HG03457 (cell line): Measurements from ENCODE around the gene CLBA1.
"Not testable (repeated sequence)": the region's sequence is repeated elsewhere in the genome, so short reads cannot be mapped to it uniquely, and the experiment has no call there.

Experiments used
- ATAC-seq: cut with Tn5 transposase; IDR thresholded peaks from one replicate; pipeline ENCODE4 v1.9.1; 2021; ENCODE audit warnings: moderate number of reproducible peaks; ENCODE audit not compliant: unreplicated experiment

Gene CLBA1

DNA sequence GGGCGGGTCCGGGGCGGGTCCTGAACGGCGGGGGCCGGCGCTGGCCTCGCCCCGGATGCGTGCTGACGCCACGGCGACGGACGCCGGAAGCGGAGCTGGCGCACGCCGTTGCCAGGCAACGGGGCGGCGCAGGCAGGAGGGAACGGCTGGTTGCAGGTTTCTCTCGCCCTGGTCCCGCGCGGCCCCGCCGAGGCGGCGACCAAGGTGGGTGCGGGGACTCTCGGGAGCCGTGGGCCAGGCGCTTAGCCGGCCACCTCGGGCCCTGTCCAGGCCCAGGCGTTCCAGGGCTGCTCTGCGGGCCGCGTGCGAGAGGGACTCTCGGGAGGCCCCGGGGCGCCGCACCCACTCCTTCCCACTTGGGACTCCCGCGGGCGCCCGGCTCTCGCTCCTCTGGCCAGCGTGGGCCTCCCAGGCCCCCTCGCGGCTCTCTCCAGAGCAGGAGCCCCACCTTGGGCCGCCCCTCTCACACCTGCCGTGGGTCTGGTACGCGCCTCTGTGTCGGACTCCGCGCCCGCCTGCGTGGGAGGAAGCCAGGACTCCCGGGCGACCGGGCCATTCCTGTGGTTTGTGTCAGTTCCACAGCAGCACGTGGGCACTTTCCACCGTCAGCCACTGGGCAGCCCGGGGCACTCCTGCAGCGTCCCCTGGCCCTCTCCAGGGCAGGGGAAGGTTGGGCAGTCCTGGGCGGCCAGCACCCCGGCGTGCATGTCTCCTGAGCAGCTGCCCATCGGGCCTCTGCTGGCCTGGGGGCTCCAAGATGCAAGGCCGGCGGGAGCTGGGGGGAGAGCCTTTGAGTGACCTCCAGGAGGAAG, at the start of gene CLBA1:
TSS of gene CLBA1 (plus strand) at position 114 of the 812 bp plus-strand sequence. CDS start at position 758, 644 bp downstream.
- peak; percentile 66 for ATAC-seq

DNA sequence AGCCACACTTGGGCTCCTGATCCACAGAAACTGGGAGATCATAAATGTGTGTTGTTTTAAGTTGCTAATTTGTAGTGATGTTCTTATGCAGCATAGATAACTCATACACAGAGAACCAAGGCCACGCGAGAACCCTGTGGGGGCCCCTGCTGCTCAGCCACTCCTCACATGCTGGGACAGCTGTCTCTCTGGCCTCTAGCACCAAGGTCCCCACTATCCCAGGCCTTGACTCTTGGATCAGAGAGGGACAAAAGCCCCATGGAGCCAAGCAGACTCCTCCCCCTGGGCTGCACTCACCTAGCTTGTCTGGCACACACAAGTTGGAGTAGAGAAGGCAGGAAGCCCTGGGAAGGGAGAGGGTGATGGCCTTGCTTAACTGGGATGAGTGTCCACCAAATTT, 49.6 kb upstream of the CLBA1 start:
- ATAC-seq: no peak

- no peak for ATAC-seq
Measured at GRCh38 chr14:104936361-104937155, 49.0 kb upstream of the CLBA1 start.

DNA sequence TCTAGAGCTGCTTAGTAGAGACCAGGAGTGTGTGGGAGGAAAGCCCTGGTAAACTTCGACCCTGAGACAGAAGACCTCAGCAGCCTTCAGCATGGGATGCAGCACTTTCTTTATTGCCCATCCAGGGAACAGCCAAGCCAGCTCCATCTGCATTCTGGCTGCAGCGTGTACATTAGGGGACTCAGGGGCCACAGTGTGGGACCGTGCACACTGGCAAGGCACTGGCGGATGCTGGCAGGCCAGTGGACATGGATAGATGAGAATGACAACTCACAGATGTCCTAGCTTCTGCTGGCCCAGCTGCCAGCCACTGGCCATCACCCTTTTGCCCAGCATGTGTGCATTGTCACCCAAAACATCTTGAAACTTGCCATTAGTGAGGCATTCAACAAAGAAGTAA, 48.4 kb upstream of the CLBA1 start:
- ATAC-seq: no peak

DNA sequence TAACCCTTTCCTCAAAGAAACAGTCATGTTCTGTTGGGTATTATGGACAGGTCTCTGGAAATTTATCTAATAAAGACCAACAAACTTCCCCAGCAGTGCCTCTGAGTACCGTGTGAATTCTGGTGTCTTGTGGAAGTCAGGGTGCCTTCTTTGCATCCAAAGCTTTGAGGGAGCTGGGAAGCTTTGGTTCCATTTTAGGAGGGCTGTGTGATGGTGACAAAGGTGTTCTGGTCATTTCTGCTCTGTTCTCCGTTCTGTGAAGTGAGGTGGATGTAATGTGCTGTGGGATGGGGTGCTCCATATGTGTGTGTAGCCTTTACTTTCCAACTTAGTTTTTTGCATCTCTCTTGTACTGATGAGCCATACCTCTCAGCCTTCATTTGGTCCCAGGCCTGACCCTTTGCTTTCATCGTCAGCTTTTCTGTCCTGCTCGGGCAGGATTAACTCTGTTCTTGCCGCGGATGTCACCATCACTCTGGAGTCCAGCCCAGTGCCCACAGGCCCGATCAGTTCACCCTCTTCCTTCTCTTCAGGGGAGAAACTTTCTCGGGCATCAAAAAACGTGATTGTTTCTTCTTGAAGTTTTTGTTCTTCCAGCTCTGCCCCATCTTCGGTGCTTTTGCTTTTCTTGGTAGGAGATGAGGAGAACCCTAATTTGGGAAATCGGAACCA, 47.8 kb upstream of the CLBA1 start:
- ATAC-seq: no peak

- no peak for ATAC-seq
Measured at GRCh38 chr14:104938436-104938835, 47.2 kb upstream of the CLBA1 start.

DNA sequence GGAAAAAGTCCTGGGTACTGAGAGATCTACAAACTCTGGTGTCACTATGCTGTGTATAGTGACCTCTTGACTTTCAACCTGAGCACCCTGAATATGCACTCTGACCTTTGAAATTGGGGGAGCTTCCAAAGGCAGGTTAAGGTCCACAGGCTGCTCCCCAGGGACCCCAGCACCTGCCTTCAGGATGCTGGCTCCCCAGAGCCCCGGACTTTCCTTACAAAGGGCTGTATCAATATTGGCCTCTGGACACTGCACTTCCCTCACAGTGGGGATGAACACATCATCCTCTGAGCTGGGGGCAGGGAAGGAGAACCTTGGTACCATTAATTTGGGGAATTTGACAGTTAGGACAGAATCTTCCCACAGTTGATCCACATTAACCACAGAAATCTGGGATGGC, 46.6 kb upstream of the CLBA1 start:
- no peak for ATAC-seq

DNA sequence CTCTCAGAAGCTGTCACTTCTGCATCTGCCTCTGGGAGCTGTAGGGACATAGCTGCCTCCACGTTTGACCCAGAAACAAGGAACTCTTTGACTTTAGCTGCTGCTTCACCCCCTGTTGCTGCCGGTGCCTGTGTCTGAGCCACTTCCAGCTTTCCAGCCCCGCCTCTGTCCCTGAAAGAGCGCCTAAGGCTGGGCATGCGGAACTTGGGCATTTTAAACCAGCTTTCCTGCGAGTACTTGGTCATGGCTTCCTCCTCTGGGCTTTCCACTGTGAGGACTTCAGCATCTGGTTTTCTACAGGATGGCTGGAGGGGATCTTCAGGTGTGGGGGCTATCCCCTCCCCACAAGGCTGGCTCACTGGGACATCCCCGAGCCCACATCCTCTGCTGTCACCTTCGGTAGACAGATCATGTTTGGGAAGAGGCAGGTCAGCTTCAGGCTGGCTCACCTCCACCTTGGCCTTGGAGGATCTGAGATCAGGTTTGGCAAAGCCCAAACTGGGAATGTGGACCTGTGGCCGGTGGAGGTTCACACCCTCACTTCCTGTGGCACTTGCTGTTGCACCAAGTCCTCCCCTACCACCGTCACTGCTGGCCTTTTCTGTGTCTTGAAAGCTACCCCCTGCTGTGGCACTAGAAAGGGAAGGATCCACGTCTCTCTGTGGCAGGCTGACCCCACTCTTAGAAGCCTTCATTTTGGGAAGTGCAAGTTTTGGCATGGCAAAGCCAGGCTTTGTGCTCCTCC, 45.8 kb upstream of the CLBA1 start:
- no peak for ATAC-seq

DNA sequence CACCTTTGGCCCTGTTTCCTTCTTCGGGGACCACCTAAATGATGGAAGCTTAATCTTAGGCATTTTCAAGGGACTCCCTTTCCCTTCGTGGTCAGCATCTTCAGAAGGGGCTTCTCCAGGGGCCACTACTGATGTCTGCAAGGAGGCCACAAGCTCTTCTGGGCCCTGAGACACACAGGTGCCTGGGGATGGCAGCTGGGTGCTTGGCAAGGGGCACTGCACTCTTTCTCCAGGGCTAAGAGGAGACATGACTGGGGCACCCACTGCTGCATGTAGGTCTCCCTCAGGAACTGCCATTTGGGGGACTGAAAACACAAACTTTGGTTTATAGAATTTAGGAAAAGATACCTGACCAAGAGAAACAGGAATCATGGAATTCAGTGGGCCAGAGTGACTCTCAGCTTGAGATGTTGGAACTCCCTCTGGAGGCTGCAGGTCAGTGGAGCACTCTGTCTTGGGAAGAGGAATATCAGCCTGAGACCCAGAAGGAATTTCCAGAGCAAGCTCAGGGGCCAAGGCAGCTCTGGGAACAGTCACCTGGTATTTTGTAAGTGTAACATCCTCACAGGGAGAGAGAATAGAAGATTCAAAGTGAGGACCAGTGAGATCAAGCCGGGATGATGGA, 45.0 kb upstream of the CLBA1 start:
- ATAC-seq: no peak

DNA sequence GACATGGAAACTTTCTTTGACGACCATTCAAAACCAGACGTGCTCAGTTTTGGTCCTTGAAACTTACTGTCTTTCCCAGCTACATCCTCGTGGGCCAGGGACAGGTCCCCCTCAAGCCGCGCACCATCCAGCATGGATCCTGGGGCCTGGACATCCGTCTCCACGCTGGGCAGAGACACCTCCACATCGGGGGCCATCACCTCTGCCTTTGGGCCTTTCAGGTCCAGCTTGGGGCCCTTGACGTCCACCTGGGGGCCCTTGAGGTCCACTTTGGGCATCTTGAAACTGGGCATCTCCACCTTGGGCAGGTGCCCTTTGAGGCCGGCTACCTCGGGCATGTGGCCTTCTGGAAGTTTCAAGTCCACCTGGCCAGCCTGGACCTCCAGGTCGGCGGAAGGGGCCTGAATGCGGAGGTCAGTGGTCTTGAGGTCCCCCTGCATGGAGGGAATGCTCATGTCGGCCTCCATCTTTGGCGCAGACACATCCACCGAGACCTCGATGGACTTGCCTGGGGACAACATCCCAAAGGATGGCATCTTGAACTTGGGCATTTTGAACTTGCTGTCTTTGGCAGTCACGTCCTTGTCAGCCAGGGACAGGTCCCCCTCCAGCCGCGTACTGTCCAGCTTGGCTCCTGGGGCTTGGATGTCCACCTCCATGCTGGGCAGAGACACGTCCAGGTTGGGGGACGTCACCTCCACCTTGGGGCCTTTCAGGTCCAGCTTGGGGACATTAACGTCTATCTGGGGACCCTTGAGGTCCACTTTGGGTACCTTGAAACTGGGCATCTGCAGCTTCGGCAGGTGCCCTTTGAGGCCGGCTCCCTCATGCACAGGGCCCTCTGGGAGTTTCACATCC, 43.9 kb upstream of the CLBA1 start:
- ATAC-seq: no peak

- ATAC-seq: no peak
Measured at GRCh38 chr14:104942586-104942985, 43.0 kb upstream of the CLBA1 start.

DNA sequence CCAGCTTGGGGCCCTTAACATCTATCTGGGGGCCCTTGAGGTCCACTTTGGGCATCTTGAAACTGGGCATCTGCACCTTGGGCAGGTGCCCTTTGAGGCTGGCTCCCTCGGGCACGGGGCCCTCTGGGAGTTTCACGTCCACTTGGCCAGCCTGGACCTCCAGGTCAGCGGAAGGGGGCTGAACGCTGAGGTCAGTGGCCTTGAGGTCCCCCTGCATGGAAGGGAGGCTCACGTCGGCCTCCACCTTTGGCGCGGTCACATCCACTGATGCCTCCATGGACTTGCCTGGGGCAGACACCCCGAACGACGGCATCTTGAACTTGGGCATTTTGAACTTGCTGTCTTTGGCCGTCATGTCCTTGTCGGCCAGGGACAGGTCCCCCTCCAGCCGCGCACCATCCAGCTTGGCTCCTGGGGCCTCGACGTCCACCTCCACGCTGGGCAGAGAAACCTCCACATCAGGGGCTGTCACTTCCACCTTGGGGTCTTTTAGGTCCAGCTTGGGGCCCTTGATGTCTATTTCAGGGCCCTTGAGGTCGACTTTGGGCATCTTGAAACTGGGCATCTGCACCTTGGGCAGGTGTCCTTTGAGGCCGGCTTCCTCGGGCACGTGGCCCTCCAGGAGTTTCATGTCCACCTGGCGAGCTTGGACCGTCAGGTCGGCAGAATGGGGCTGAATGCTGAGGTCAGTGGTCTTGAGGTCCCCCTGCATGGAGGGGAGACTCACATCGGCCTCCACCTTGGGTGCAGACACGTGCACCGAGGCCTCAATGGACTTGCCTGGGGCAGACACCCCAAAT, 42.2 kb upstream of the CLBA1 start:
- not testable (repeated sequence) for ATAC-seq

DNA sequence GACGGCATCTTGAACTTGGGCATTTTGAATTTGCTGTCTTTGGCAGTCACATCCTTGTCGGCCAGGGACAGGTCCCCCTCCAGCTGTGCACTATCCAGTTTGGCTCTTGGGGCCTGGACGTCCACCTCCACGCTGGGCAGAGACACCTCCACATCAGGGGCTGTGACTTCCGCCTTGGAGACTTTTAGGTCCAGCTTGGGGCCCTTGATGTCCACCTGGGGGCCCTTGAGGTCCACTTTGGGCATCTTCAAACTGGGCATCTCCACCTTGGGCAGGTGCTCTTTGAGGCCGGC, 41.6 kb upstream of the CLBA1 start:
- not testable (repeated sequence) for ATAC-seq

GRCh38 chr14:104944436-104945205, 41.0 kb upstream of the CLBA1 start:
- ATAC-seq: not testable (repeated sequence)

DNA sequence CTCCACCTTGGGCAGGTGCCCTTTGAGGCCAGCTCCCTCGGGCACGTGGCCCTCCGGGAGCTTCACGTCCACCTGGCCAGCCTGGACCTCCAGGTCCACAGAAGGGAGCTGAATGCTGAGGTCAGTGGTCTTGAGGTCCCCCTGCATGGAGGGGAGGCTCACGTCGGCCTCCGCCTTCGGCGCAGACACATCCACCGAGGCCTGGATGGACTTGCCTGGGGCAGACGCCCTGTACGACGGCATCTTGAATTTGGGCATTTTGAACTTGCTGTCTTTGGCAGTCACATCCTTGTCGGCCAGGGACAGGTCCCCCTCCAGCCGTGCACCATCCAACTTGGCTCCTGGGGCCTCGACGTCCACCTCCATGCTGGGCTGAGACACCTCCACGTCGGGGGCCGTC, 40.3 kb upstream of the CLBA1 start:
- not testable (repeated sequence) for ATAC-seq

- not testable (repeated sequence) for ATAC-seq
Measured at GRCh38 chr14:104945986-104946965, 39.3 kb upstream of the CLBA1 start.

GRCh38 chr14:104947201-104947600, 38.4 kb upstream of the CLBA1 start:
- not testable (repeated sequence) for ATAC-seq
